COLO668 (cell line): ENCODE results near the gene FOLR2.
"Not testable (repeated sequence)": the region's sequence is repeated elsewhere in the genome, so short reads cannot be mapped to it uniquely, and the experiment has no call there.

Source experiments
- DNase-seq: peaks from one replicate; lab custom pipeline; 2025; ENCODE audit not compliant: unreplicated experiment; lab: John Stamatoyannopoulos, UW

Gene FOLR2

GRCh38 chr11:72204886-72205285 lies 11.7 kb upstream of the FOLR2 start:
- no peak for DNase-seq

- DNase-seq, result not testable (repeated sequence)
Measured at GRCh38 chr11:72206794-72207193, 9.8 kb upstream of the FOLR2 start.

- DNase-seq, result no peak
Measured at GRCh38 chr11:72208281-72208680, 8.3 kb upstream of the FOLR2 start.

- no peak for DNase-seq
Measured at GRCh38 chr11:72209101-72209500, 7.5 kb upstream of the FOLR2 start.

- no peak for DNase-seq
Measured at GRCh38 chr11:72217841-72218240, 1.2 kb downstream of the FOLR2 start.

GRCh38 chr11:72218251-72218745 lies 1.7 kb downstream of the FOLR2 start:
- no peak for DNase-seq

- no peak for DNase-seq
Measured at GRCh38 chr11:72220696-72221363, 4.2 kb downstream of the FOLR2 start.

GRCh38 chr11:72221386-72222075 lies 4.9 kb downstream of the FOLR2 start:
- no peak for DNase-seq

GRCh38 chr11:72222106-72222891 lies 5.7 kb downstream of the FOLR2 start:
- no peak for DNase-seq

- peak; percentile 89 for DNase-seq
Measured at GRCh38 chr11:72222907-72223614, 6.5 kb downstream of the FOLR2 start.

- DNase-seq, result peak; percentile 80
Measured at GRCh38 chr11:72223615-72224563, 7.3 kb downstream of the FOLR2 start.

GRCh38 chr11:72224564-72225410 lies 8.2 kb downstream of the FOLR2 start, which contains the start of gene INPPL1:
Gene INPPL1 (plus strand): TSS chr11:72224767. CDS start chr11:72224985, 218 bp downstream.
- DNase-seq, result peak; percentile 36

- no peak for DNase-seq
Measured at GRCh38 chr11:72225411-72225951, 8.9 kb downstream of the FOLR2 start.

GRCh38 chr11:72226701-72227100 lies 10.1 kb downstream of the FOLR2 start:
- peak; percentile 25 for DNase-seq

GRCh38 chr11:72227316-72228228 lies 11.0 kb downstream of the FOLR2 start:
- peak; percentile 84 for DNase-seq

- peak; percentile 66 for DNase-seq
Measured at GRCh38 chr11:72228229-72228843, 11.7 kb downstream of the FOLR2 start.

- DNase-seq, result no peak
Measured at GRCh38 chr11:72228844-72229231, 12.2 kb downstream of the FOLR2 start.
